Measurements from ENCODE around the gene ACKR1. TPM values are rescaled to one million over a fixed set of nuclear protein-coding genes. Genes with fewer than 3 reads are reported as not detected.

The ACKR1 gene
- total and polyA plus RNA-seq, 4 donors, result 12.1 to 119 (median 53.1) TPM

DNA sequence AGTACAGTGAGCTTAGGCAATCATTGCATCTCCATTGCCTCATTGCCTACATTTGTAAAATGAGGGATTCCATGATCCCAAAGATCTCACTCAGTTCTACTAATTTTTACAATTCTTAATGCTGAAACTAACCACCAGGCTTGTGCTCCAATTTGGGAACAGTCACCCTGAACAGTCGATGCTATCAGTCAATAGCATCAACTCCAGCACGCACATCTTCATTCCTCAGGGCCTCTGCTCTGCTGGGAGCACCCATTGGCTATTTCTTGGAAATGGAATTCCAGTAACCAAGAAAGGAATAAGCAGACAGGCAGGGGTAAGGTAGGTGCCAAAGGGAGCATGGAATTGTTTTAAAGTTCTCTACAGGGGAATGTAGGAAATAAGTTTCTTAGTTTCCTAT lies 14.2 kb upstream of the ACKR1 start:
- no peaks in the 10 kb centered on the region for H3K9me3 ChIP-seq (ENCODE audit: control insufficient read depth in 4 of 4, insufficient read depth in 3 of 4, low read length in 3 of 4)
- H3K27me3 ChIP-seq (ENCODE audit: control insufficient read depth in 3 of 3, insufficient read depth in 3 of 3, low read length in 2 of 3), result peaks cover 0 to 25% (median 20%) of the 10 kb centered on the region in 3 donors
- DNase-seq (no peak), ATAC-seq (ENCODE audit: insufficient read depth, low FRiP score) (no peak)
- H3K36me3 ChIP-seq (ENCODE audit: control insufficient read depth in 4 of 4, insufficient read depth in 4 of 4, low read length in 4 of 4), result no peaks in the 10 kb centered on the region
- TF ChIP-seq, protein P1, sequence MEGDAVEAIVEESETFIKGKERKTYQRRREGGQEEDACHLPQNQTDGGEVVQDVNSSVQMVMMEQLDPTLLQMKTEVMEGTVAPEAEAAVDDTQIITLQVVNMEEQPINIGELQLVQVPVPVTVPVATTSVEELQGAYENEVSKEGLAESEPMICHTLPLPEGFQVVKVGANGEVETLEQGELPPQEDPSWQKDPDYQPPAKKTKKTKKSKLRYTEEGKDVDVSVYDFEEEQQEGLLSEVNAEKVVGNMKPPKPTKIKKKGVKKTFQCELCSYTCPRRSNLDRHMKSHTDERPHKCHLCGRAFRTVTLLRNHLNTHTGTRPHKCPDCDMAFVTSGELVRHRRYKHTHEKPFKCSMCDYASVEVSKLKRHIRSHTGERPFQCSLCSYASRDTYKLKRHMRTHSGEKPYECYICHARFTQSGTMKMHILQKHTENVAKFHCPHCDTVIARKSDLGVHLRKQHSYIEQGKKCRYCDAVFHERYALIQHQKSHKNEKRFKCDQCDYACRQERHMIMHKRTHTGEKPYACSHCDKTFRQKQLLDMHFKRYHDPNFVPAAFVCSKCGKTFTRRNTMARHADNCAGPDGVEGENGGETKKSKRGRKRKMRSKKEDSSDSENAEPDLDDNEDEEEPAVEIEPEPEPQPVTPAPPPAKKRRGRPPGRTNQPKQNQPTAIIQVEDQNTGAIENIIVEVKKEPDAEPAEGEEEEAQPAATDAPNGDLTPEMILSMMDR (IDR thresholded peaks at IDR 0.05; ENCODE audit: control extremely low read depth, extremely low read depth), result no peak
- H3K27ac ChIP-seq (ENCODE audit: low read depth in 1 of 2, low read length in 1 of 2), result no peak overlapping the region
- no peak overlapping the region for H3K9ac ChIP-seq (ENCODE audit: insufficient read depth in 1 of 2, low read length in 2 of 2)
- H3K4me1 ChIP-seq (ENCODE audit: control insufficient read depth in 5 of 5, insufficient read depth in 5 of 5, low read length in 5 of 5), result peaks cover 0 to 5% (median 0%) of the 10 kb centered on the region in 5 donors
- 87 to 92% methylated on average over 2 of the region's 2 CpGs for WGBS, 2 donors
- H3K4me3 ChIP-seq, result no peak overlapping the region

DNA sequence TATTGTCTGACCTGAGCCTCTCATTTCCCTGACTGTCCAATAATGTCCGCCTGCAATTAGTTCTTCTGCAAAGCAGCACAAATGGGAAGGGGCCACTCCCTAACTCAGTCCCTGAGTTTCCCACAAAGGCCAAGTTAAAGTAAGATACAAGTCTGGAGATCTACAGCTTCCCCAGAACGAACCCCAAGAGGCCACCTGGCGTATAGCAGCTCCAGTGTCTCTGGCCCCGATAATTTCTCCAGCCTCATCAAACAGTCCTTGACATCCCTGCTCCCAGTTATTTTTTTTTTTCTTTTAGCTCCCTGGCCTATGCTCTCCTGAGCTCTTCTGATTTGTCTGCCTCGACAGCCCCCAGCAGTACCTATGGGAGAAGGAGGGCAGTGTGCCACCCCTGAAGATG lies 8.1 kb upstream of the ACKR1 start:
- H3K27ac ChIP-seq (ENCODE audit: low read depth in 1 of 2, low read length in 1 of 2), result no peak overlapping the region
- no peak for DNase-seq
- TF ChIP-seq, protein P1 (IDR thresholded peaks at IDR 0.05; ENCODE audit: control extremely low read depth, extremely low read depth), result no peak
- H3K9ac ChIP-seq (ENCODE audit: insufficient read depth in 1 of 2, low read length in 2 of 2), result no peak overlapping the region
- H3K4me1 ChIP-seq (ENCODE audit: control insufficient read depth in 5 of 5, insufficient read depth in 5 of 5, low read length in 5 of 5), result peaks cover 0 to under 1% (median 0%) of the 10 kb centered on the region in 5 donors
- ATAC-seq (ENCODE audit: insufficient read depth, low FRiP score), result no peak
- H3K36me3 ChIP-seq (ENCODE audit: control insufficient read depth in 4 of 4, insufficient read depth in 4 of 4, low read length in 4 of 4), result no peaks in the 10 kb centered on the region
- 75 to 83% methylated on average over 5 of the region's 5 CpGs for WGBS, 2 donors
- H3K4me3 ChIP-seq, result no peak overlapping the region
- no peaks in the 10 kb centered on the region for H3K9me3 ChIP-seq (ENCODE audit: control insufficient read depth in 4 of 4, insufficient read depth in 3 of 4, low read length in 3 of 4)
- H3K27me3 ChIP-seq (ENCODE audit: control insufficient read depth in 3 of 3, insufficient read depth in 3 of 3, low read length in 2 of 3), result peaks cover 0 to 3% (median 0%) of the 10 kb centered on the region in 3 donors

DNA sequence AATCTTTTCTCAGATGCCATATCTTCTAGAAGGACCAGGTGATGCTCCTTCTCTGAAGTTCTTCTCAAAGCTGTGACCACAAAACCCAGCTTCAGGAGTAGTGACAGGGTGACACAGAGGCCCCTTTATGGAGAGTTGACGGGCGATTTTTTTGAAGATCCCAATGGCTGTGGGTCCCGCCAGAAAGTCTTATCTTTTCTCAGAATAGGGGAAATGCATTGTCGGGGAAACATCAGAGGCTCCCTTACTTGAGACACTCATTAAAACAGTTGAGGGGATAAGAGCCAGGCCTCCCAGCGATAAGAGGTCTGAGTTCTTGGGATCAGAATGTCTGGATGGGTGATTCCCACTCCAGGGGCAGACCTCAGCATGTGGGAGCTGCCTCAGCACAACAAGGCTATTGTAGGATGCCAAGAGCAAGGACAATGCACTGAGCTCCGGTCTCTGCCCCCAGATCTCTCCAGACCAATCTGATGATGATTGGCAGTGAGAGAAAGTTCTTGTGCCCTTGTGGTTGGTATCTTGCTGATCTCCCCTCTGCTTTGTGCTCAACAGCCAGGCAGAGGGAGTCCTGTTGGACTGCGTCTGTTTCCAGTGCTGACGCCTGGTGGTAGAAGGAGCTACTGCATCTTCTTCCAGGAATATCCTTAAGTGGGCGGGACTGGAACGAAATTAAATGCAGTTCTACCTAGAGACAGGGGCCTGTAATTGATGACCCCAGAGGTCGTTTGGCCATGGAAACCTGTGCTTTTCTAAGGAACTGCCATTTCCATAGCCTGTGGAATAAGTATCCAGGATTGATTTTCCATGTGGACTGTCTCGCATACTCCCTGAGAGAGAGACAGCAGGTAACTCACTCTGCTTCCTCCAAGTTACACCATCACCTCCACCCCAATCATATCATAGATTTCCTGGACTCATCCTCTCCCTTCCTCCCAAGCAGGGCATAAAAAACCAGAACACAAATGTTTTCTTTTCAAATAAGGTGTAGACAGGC lies 6.8 kb upstream of the ACKR1 start:
- Histone ChIP-seq H3K27ac (ENCODE audit: low read depth in 1 of 2, low read length in 1 of 2) (no peak overlapping the region), H3K4me1 (ENCODE audit: control insufficient read depth in 5 of 5, insufficient read depth in 5 of 5, low read length in 5 of 5) (peaks cover 0 to 11% (median 0%) of the 10 kb centered on the region in 5 donors), H3K27me3 (ENCODE audit: control insufficient read depth in 3 of 3, insufficient read depth in 3 of 3, low read length in 2 of 3) (peaks cover 0 to 3% (median 0%) of the 10 kb centered on the region in 3 donors), H3K36me3 (ENCODE audit: control insufficient read depth in 4 of 4, insufficient read depth in 4 of 4, low read length in 4 of 4) (no peaks in the 10 kb centered on the region), H3K9ac (ENCODE audit: insufficient read depth in 1 of 2, low read length in 2 of 2) (no peak overlapping the region), H3K9me3 (ENCODE audit: control insufficient read depth in 4 of 4, insufficient read depth in 3 of 4, low read length in 3 of 4) (no peaks in the 10 kb centered on the region), H3K4me3 (no peak overlapping the region)
- ATAC-seq (ENCODE audit: insufficient read depth, low FRiP score) (peak; percentile 44), DNase-seq (peak; percentile 80 to 81 (median 80))
- WGBS, 2 donors, result 43 to 44% methylated on average over 12 of the region's 12 CpGs
- TF ChIP-seq, protein P1 (IDR thresholded peaks at IDR 0.05; ENCODE audit: control extremely low read depth, extremely low read depth), result peak; percentile 77
